GM18907 (cell line): ENCODE data around the gene CSNK2B.

ENCODE experiments used
- ATAC-seq: cut with Tn5 transposase; IDR thresholded peaks from one replicate; pipeline ENCODE4 v1.9.1; 2021; ENCODE audit warnings: mild to moderate bottlenecking, moderate library complexity; ENCODE audit not compliant: unreplicated experiment

Gene CSNK2B

DNA sequence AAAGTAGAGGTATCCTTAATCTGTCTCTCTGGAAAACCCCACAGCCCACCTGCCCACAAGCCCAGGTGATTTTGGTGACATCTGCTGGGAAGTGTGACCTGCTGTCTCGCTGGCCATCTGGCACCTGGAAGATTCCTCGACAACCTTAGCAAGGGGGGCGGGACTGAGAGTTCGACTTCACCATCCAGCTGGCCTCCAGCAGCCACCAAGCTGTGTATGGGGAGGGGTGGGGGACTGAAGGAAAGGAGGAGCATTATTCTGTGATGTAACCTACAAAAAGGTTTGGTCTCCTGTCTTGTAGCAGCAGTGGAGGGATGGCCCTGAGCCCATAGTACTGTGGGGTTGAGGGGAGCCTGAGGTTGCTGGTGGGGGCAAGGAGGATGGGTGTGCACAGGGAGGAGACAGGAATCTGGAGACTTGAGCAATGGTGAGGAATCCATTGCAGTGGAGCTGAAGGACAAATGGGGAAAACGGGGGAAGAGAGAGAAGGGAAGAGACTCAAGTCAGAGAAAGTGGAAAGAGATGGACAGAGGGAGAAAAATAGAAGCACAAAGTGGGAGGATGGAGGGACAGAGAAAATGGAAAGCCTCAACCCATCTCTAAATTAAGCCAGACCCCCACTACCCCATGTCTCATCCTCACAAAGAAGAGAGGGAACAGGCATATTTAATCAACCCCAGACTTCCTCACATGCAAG lies 44.8 kb downstream of the CSNK2B start:
- ATAC-seq = no peak

DNA sequence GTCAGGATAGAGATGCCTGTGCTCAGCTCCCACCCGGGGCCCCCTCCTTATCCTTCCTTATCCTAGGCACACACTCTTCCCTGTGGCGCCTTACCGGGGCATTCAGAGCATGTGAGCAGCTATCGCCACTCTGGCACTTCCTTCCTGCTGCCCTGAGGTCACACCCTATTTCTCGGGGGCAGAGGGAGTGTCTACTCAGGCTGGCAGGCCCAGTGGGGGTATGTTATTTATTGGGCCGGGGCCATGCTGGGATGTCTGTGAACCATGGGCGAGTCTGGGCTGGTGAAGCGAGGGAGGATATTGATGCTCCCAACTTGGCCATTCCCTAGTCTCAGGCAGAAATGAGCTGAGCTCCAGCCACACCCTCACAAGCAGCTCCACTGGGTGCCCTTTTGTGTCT lies 45.4 kb downstream of the CSNK2B start:
- no peak for ATAC-seq

DNA sequence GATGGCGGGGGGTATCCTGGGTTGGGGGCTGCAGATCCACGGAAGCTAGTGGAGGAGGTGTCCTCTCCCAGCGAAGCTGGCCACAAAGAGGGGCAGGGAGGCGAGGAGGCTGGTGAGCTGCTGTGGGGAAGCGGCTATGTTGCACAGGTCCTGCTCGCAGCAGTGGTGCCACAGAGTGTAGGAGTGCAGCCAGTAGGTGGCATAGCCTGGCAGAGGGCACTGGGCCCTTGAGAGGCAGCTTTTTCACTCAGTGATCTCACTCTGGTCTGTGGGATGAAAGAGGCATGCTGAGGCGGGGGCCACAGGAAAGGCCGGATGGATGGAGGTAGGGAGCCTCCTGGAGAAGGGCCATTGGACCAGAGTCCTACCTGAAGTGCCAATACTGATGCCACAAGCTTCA lies 46.4 kb downstream of the CSNK2B start:
- ATAC-seq = no peak

- ATAC-seq = no peak
These were observed 47.6 kb downstream of the CSNK2B start for GRCh38 chr6:31713465-31713864.

DNA sequence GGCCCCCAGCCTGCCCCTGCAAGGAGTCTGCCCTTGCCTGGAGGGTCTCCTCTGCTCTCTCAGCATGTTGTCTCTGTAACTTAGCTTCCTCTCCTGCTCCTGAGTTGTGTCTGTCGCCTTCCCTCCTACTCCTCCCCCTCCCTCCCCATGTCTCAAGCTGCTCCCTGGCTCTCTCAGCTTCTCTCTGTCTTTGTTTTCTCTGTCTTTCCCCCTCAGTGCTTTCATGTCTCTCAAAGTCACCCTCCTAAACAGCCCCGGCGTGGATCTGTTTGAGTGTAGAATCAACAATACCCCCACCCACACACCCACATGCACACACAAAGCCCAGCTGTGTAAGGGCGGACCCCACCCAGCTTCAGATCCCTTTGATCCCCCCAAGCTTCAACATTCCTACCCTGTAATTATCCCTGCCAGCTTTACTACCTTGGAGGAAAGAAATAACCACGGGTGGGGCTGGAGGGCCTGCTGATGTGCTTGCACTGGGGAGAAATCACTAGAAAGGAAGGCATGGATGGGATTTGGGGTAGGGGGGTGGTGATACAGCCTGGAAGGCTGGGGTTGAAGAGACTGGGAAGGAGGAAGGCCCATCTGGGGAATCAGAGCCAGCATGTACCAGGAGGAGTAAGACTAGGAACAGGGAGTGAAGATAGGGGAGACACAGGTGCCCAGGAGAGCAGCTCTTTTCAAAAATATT lies 48.3 kb downstream of the CSNK2B start:
- ATAC-seq = no peak

- no peak for ATAC-seq
These were observed 49.4 kb downstream of the CSNK2B start, which contains the start of gene LY6G6D for GRCh38 chr6:31715022-31715958. LY6G6D (plus strand) TSS chr6:31715348; CDS start chr6:31715356, 8 bp downstream.

DNA sequence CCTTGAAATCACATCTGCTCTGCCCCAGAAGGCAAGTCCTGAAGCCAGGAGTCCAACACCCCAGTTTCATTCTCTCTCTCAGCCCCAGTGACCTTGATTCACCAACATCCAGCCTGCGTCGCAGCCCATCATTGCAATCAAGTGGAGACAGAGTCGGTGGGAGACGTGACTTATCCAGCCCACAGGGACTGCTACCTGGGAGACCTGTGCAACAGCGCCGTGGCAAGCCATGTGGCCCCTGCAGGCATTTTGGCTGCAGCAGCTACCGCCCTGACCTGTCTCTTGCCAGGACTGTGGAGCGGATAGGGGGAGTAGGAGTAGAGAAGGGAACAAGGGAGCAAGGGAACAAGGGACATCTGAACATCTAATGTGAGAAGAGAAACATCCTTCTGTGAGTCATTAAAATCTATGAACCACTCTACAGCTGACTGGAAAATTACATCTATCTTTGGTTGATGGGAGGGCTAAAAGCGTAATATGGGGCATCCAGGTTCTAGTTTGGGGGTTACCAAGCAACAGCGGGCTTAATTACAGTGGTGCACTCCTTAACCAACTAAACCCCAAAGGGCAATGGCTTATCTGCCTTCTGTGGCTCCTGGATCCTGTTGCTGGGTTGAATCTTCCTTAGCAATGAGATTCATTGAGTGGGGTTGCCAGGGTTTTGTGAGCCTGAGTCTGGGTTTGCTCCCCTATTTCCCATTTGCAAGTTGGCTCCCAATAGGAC lies 51.8 kb downstream of the CSNK2B start:
- no peak for ATAC-seq

DNA sequence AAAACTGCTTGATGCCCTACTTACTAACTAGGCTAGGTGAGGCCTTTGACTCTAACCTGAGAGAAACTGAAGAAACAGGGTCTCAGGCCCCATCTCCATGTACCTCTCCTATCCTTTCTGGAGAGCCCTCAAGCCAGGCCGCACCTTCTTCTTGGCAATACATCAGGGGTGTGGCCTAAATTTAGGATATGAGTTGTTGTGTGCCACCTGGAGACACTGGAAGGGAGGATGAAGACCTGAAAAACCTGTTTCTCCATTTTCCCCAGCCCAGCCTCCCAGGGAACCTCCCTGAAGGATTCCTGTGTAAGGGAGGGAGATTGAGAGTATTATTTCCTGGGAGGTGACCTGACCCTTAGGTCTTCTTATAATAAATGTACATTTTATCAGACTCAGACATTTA lies 52.4 kb downstream of the CSNK2B start:
- ATAC-seq = no peak

DNA sequence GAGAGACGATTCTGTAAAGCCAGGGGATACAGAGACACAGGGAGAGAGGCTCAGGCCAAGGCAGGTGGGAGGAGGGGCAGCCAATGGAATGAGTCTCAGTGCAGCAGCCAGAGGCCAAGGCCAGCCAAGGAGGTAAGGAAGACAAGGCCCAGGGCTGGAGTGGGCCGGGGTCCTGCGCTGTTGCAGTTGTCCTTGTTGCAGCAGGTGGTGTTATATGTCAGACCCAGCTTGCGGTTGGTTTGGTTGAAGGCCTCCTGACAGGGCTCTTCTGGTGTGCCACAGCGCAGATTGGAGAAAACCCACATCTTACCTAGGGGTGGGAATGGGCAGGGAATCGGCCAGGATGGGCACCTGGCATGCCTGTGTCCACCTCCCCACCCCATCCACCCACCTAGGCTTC lies 53.1 kb downstream of the CSNK2B start:
- no peak for ATAC-seq
